ENCODE measurements around the gene NCCRP1.

Gene NCCRP1

GRCh38 chr19:39171479-39172465, 25.0 kb upstream of the NCCRP1 start:
- H3K4me1 Mint-ChIP-seq = no peaks in the 10 kb centered on the region
- no peak overlapping the region for H3K27ac Mint-ChIP-seq
- H3K27me3 Mint-ChIP-seq = no peaks in the 10 kb centered on the region
- H3K36me3 Mint-ChIP-seq = peaks cover 2% of the 10 kb centered on the region
- CTCF ChIA-PET = no interaction called here
- DNase-seq = no peak
- H3K9me3 Mint-ChIP-seq = no peaks in the 10 kb centered on the region
- H3K4me3 Mint-ChIP-seq = no peak overlapping the region

- no peak overlapping the region for H3K4me3 Mint-ChIP-seq
- H3K27me3 Mint-ChIP-seq = no peaks in the 10 kb centered on the region
- no peaks in the 10 kb centered on the region for H3K4me1 Mint-ChIP-seq
- no peak for DNase-seq
- H3K27ac Mint-ChIP-seq = no peak overlapping the region
- H3K36me3 Mint-ChIP-seq = peaks cover 2% of the 10 kb centered on the region
- H3K9me3 Mint-ChIP-seq = no peaks in the 10 kb centered on the region
- CTCF ChIA-PET = no interaction called here
Observed at GRCh38 chr19:39172700-39173501, 23.9 kb upstream of the NCCRP1 start.

GRCh38 chr19:39173502-39173991, 23.2 kb upstream of the NCCRP1 start:
- H3K4me3 Mint-ChIP-seq = no peak overlapping the region
- no peak for DNase-seq
- H3K4me1 Mint-ChIP-seq = no peaks in the 10 kb centered on the region
- H3K9me3 Mint-ChIP-seq = no peaks in the 10 kb centered on the region
- H3K27ac Mint-ChIP-seq = no peak overlapping the region
- peaks cover 5% of the 10 kb centered on the region for H3K36me3 Mint-ChIP-seq
- H3K27me3 Mint-ChIP-seq = no peaks in the 10 kb centered on the region
- CTCF ChIA-PET = no interaction called here

GRCh38 chr19:39174142-39174541, 22.6 kb upstream of the NCCRP1 start:
- Mint-ChIP-seq H3K9me3 (no peaks in the 10 kb centered on the region), H3K4me1 (no peaks in the 10 kb centered on the region), H3K36me3 (peaks cover 7% of the 10 kb centered on the region), H3K4me3 (no peak overlapping the region), H3K27me3 (no peaks in the 10 kb centered on the region), H3K27ac (no peak overlapping the region)
- DNase-seq = no peak
- CTCF ChIA-PET = no interaction called here

DNA sequence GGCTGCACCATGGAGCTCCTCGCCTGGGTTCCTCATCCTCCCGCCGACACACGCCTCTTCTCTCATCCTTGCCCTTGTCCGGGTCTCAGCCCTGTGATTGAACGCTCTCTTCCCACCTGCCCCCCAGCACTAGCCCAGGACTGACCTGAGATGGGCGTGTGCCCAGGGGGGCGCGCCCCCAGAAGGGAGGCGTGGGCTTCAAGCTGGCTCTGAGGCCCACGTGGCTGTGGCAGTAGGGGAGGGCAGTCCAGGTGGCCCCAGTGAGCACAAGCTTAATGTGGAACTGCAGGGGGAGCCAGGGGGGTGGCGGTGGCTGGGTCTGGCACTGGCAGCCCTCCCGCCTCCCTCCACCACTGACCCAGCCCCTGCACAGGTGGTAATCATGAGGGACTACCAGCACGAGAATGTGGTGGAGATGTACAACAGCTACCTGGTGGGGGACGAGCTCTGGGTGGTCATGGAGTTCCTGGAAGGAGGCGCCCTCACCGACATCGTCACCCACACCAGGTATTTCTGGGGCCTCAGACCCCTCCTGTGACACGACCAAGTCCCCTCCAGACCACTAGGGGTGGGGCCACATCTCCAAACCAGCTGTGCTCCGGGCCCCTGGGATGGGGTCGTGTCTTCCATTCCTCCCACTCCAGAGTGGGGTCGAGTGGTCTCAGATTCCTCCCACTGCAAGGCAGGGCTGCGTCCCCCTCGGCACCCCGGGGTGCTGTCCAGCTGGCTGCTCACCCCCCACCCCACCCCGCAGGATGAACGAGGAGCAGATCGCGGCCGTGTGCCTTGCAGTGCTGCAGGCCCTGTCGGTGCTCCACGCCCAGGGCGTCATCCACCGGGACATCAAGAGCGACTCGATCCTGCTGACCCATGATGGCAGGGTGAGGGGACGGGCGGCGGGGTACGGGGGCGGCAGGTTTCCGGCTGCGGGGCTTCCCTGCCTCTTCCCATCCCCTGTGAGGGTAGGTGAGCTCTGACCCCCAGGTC, 21.9 kb upstream of the NCCRP1 start:
- DNase-seq = no peak
- Mint-ChIP-seq H3K4me1 (no peaks in the 10 kb centered on the region), H3K9me3 (no peaks in the 10 kb centered on the region), H3K36me3 (peaks cover 7% of the 10 kb centered on the region), H3K27ac (no peak overlapping the region), H3K4me3 (no peak overlapping the region), H3K27me3 (no peaks in the 10 kb centered on the region)
- CTCF ChIA-PET = no interaction called here

- H3K4me3 Mint-ChIP-seq = no peak overlapping the region
- no peak overlapping the region for H3K27ac Mint-ChIP-seq
- H3K36me3 Mint-ChIP-seq = peaks cover 5% of the 10 kb centered on the region
- no peak for DNase-seq
- no peaks in the 10 kb centered on the region for H3K9me3 Mint-ChIP-seq
- CTCF ChIA-PET = no interaction called here
- no peaks in the 10 kb centered on the region for H3K27me3 Mint-ChIP-seq
- no peaks in the 10 kb centered on the region for H3K4me1 Mint-ChIP-seq
Observed at GRCh38 chr19:39175564-39175963, 21.2 kb upstream of the NCCRP1 start.

DNA sequence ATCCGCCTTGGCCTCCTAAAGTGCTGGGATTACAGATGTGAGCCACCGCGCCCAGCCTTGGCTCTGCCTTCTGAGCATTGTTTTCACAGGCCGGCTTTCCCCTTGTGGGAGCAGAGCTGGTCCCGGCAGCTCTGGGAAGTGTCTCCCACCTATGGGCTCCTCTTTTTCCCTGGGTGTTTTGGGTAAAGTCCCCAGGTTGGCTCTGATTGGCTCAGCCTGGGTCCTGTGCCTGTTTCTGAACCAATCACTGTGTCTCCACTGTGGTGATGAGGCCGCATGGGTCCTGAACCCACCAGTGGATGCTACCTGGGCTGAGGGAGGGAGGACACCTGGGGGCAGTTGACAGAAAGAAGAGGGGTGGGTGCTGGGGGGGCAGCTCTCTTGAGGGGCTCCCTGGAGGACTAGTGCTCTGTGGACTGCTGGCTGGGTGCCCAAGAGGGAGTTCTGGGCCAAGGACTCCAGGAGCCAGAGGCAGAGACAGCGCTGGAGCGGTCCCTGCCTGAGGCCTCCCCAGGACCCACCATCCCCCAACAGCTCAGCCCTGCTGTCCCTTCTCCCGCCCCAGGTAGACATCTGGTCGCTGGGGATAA, 19.6 kb upstream of the NCCRP1 start:
- Mint-ChIP-seq H3K36me3 (peaks cover 5% of the 10 kb centered on the region), H3K9me3 (no peaks in the 10 kb centered on the region), H3K4me1 (no peaks in the 10 kb centered on the region), H3K4me3 (no peak overlapping the region), H3K27ac (no peak overlapping the region), H3K27me3 (no peaks in the 10 kb centered on the region)
- CTCF ChIA-PET = no interaction called here
- DNase-seq = no peak

DNA sequence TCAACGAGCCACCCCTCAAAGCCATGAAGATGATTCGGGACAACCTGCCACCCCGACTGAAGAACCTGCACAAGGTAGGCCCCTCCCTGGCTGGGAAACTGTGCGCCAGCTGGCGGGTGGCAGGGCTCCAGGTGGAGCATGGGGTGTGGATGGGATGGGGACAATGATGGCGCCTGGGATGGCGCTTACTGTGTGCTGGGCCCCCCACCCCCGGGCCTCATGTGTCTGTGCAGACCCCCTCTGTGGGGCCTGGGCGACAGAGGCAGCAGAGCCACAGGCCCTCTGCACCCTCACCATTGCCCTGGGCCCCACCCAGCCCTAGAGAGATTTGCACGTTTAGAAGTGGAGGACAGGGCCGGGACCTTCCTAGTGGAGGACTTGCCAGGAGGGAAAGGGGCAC, 19.0 kb upstream of the NCCRP1 start:
- Mint-ChIP-seq H3K27me3 (no peaks in the 10 kb centered on the region), H3K27ac (no peak overlapping the region), H3K36me3 (peaks cover 5% of the 10 kb centered on the region), H3K9me3 (no peaks in the 10 kb centered on the region), H3K4me3 (no peak overlapping the region), H3K4me1 (no peaks in the 10 kb centered on the region)
- CTCF ChIA-PET = no interaction called here
- DNase-seq = no peak

GRCh38 chr19:39178296-39179006, 18.3 kb upstream of the NCCRP1 start:
- CTCF ChIA-PET = no interaction called here
- no peak for DNase-seq
- H3K27ac Mint-ChIP-seq = no peak overlapping the region
- H3K4me3 Mint-ChIP-seq = no peak overlapping the region
- no peaks in the 10 kb centered on the region for H3K27me3 Mint-ChIP-seq
- no peaks in the 10 kb centered on the region for H3K4me1 Mint-ChIP-seq
- peaks cover 5% of the 10 kb centered on the region for H3K36me3 Mint-ChIP-seq
- no peaks in the 10 kb centered on the region for H3K9me3 Mint-ChIP-seq

DNA sequence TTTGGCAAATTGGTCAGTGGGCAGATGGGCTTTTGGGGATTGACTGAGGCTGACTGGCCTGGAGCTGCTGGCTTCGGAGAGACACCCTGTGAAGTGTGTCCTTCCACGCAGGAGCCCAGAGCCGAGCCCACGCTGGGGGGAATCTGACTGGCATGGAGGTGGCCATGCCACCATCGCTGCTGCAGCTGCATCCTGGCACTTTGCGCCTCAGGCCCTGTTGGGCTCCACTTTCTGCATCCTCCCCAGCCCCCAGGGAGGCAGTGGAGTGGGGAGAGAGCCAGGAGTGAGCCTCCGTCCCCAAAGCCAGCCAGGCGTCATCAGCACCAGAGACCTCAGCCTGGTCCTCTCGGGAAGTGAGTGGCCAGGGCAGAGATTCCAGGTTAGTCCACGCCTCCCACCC, 17.0 kb upstream of the NCCRP1 start:
- no peak for DNase-seq
- CTCF ChIA-PET = no interaction called here
- no peak overlapping the region for H3K27ac Mint-ChIP-seq
- no peaks in the 10 kb centered on the region for H3K4me1 Mint-ChIP-seq
- no peaks in the 10 kb centered on the region for H3K9me3 Mint-ChIP-seq
- H3K4me3 Mint-ChIP-seq = no peak overlapping the region
- no peaks in the 10 kb centered on the region for H3K27me3 Mint-ChIP-seq
- H3K36me3 Mint-ChIP-seq = peaks cover 5% of the 10 kb centered on the region

DNA sequence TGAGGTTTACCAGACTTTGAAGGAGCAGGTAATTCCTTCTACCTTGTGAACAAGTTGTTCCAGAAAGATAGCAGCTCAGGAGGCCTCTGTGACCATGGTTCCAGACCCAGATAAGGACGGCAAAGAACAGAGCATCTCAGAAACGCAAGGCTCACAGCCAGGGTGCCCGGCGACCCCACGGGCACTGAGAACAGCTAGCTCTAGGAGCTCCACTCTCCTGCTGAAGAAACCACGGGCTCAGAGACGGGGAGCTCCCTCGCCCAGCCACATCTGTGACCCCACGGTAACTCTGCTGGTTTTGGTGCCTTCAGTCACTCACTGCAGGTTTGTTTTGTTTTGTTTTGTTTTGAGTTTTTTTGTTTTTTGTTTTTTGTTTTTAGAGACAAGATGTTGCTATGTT, 16.0 kb upstream of the NCCRP1 start:
- Mint-ChIP-seq H3K27me3 (no peaks in the 10 kb centered on the region), H3K4me1 (no peaks in the 10 kb centered on the region), H3K4me3 (no peak overlapping the region), H3K36me3 (peaks cover 5% of the 10 kb centered on the region), H3K9me3 (no peaks in the 10 kb centered on the region), H3K27ac (no peak overlapping the region)
- CTCF ChIA-PET = no interaction called here
- DNase-seq = no peak

- Mint-ChIP-seq H3K4me1 (no peaks in the 10 kb centered on the region), H3K4me3 (no peak overlapping the region), H3K36me3 (peaks cover 5% of the 10 kb centered on the region), H3K27me3 (no peaks in the 10 kb centered on the region), H3K9me3 (no peaks in the 10 kb centered on the region), H3K27ac (no peak overlapping the region)
- DNase-seq = no peak
- CTCF ChIA-PET = no interaction called here
Observed at GRCh38 chr19:39181500-39182173, 15.1 kb upstream of the NCCRP1 start.

- no peak for DNase-seq
- H3K4me3 Mint-ChIP-seq = no peak overlapping the region
- H3K9me3 Mint-ChIP-seq = no peaks in the 10 kb centered on the region
- no peaks in the 10 kb centered on the region for H3K4me1 Mint-ChIP-seq
- peaks cover 5% of the 10 kb centered on the region for H3K36me3 Mint-ChIP-seq
- CTCF ChIA-PET = no interaction called here
- H3K27me3 Mint-ChIP-seq = peaks cover 2% of the 10 kb centered on the region
- H3K27ac Mint-ChIP-seq = no peak overlapping the region
Observed at GRCh38 chr19:39182174-39182505, 14.6 kb upstream of the NCCRP1 start.
